Activated T-cell treated with anti-CD3 and anti-CD28 coated beads for 4 hours (primary cell): ENCODE results near the gene TSPAN14.

Experiments used
- DNase-seq: peaks from one replicate; pipeline ENCODE4 v3.0.0-alpha.2; 2020

TSPAN14 gene

GRCh38 chr10:80425901-80426300, 28.2 kb upstream of the TSPAN14 start:
- DNase-seq = no peak

GRCh38 chr10:80427541-80427940, 26.6 kb upstream of the TSPAN14 start:
- no peak for DNase-seq

- DNase-seq = no peak
These were observed 24.6 kb upstream of the TSPAN14 start for GRCh38 chr10:80429521-80429973.

GRCh38 chr10:80433134-80433533, 21.0 kb upstream of the TSPAN14 start:
- DNase-seq = no peak

- DNase-seq = no peak
These were observed 17.5 kb upstream of the TSPAN14 start for GRCh38 chr10:80436446-80437098.

DNA sequence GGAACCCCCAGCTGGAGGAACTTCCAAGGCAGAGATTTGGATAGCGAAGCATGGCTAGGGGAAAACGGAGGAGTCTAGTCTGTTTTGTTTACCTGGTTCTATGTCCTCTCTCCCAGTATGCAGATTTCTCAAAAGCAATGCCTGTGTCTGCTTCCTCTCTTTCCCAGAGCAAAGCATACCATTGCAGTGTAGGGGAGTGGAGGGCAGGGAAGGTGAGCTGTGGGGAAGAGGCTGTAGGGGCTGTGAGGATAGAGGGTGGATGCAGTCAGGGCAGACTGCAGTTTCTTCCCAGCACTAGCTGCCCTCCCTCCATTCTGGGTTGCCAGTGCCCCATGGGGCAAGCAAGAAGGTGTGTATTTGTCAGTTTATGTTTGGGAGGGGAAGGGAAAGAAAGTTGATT, 16.9 kb upstream of the TSPAN14 start:
- DNase-seq = no peak

DNA sequence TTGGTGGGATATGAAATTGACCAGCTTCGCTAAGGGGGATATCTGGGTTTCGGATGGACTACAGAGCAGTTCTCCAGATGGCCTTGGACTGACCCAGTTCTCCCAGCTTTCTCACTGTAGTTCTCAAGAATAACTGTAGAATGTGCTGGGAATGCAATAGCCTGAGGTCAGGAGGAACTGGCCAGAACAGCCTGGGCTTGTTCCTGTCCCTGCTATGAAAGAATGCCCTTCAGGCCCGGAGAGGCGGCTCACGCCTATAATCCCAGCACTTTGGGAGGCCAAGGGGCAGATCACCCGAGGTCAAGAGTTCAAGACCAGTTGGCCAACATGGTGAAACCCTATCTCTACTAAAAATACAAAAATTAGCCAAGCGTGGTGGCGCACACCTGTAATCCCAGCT, 12.3 kb upstream of the TSPAN14 start:
- DNase-seq = no peak

GRCh38 chr10:80442879-80443278, 11.2 kb upstream of the TSPAN14 start:
- no peak for DNase-seq

DNA sequence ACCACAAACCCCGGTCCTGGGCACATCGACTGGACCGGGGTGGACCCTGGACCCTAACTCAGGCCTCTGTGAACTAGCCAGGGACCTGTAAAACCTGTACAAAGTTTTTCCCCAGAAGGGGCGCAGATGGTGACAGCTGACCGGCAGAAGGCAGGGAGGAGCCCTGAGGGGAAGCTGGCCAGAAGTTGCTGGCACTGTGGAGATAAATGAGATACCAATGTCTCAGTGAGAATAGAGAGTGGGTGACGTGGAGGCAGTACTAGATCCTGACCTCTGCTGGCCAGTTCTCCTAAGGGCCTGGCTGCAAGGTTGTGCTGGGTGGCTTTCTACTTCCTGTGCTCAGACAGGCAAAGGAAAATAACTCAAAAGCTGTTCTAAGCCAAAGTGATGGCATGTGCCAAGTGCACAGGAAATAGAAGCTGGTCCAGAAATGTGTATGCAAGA, 10.6 kb upstream of the TSPAN14 start:
- no peak for DNase-seq

DNA sequence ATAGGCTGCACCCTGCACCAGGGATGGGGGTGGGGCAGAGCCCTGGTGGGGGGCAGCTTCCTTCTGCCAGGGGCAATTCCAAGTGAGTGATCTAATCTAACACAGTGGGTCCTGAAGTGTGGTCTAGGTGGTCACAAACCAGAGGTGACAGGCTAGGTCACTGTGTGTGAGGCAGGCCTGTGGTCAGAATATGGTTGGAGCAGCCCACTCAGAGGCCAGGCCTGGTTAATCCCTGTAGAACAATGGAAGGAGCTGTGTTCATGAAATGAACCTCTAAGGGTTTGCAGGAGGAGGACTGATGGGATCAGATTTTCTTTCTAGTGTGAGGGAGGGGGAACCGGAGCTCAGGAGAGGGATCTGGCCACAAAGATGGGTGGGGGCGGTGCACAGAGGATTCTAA, 10.0 kb upstream of the TSPAN14 start:
- no peak for DNase-seq

DNA sequence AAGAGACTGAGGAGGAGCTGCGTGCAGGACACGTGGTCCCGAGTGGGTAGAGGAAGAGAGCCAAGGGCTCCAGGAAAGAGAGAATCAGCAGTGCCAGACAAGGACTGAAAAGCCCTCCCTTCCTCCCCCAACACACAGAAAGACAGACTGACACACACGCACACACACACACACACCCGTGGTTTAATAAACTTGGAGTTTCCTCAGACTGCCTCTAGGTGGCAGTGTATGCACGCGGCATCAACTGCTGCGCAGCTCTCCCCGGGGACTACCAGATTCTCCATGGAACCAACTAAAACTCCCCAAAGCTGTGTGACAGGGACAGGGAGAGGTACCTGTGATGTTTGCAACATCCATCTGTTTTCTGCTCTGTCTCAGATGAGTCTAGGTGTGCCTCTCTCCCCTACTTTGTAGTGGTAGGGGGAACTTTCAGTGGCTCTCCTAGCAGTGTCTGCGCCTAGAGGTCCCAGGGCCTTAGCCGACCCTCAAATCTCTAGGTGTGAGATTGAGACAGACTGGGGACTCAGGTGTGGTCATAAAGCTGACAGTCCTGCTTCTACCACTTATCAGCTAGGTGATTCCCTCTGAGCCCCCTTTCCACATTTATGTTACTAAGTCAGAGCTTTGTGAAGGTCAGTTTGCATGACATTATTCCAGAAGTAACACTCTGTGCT, 9.3 kb upstream of the TSPAN14 start:
- peak; percentile 65 for DNase-seq

- no peak for DNase-seq
These were observed 6.5 kb upstream of the TSPAN14 start for GRCh38 chr10:80447436-80448190.

DNA sequence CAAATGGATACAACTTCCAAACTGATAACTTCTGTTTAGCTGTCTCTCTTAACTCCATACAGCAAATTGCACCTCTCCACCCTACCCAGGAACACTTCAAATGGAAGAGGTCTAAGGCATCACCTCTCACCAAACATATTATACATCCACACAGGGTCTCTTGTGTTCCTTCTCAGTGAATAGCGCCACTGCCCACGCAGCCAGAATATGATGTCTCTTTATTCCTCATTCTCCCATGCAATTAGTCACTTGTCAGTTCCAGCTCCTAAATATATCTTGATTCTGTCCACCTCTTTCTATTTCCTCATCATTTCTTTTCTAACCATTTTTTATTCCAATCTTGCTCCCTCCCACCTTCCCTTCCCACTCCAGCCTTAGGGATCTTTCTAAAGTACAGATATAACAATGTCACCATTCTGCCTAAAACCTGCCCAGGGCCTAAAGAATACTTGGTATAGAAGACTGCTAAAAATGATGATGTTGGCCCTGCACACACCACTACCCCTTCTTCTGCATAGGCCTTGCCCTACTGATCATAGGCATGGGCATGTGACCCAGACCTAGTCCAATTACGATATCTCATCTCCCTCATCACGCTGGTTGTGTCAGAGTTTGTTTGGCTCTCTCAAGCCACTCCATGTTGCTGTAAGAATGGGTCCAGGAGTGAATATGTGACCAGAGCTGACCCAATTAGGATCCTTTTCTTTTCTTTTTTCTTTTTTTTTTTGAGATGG, 5.7 kb upstream of the TSPAN14 start:
- DNase-seq = no peak

DNA sequence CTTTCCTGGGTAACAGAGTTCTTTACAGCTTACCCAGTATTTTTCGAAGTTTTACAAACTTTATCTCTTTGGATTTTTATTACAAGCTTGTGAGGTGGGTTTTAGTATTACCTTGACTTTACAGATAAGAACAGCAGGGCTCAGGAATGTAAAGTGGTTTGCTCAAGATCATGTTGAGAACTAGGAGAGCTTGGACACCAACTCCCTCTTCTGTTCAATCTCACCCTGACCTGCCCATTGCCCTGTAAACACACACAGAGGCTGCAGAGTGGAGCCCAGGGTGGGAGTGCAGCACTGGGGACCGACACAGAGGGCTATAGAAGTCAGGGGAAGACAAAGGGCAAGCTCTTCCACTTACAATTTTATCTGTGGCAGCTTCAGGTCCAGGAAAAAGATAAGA, 4.6 kb upstream of the TSPAN14 start:
- DNase-seq = no peak

DNA sequence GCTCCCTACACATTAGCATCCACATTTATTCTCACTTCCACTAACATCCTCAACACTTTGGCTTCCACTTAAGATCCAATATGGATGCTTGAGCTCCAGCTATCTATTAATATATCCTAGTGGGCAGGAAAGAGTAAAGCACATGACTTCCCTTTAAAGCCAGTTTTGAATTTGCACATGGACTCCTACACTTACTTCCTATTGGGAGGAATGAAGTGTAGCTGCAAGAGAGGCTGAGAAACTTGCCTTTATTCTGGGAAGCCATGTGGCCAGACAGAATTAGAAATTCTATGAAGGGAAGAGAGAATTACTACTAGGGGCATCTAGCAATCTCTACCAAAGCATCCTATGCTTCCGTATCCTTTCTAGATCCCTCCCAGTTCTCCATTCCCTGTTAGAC, 3.0 kb upstream of the TSPAN14 start:
- no peak for DNase-seq

GRCh38 chr10:80452069-80452468, 2.0 kb upstream of the TSPAN14 start:
- DNase-seq = no peak

DNA sequence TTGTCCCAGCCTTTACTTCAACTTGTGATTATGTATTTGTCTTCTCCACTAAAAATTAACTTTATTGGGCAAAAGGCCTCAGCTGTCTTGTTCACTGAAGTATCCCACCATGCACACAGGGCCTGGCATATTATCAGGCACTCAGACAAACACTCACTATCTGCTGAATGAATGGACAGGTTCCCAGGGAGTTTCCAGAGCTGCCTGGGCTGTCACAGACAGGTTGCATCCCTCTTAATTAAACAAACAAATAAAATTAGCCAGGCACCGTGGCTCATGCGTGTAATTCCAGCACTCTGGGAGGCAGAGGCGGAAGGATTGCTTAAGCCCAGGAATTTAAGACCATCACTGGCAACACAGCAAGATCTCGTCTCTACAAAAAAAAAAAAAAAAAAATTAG, 1.5 kb upstream of the TSPAN14 start:
- DNase-seq = no peak

DNA sequence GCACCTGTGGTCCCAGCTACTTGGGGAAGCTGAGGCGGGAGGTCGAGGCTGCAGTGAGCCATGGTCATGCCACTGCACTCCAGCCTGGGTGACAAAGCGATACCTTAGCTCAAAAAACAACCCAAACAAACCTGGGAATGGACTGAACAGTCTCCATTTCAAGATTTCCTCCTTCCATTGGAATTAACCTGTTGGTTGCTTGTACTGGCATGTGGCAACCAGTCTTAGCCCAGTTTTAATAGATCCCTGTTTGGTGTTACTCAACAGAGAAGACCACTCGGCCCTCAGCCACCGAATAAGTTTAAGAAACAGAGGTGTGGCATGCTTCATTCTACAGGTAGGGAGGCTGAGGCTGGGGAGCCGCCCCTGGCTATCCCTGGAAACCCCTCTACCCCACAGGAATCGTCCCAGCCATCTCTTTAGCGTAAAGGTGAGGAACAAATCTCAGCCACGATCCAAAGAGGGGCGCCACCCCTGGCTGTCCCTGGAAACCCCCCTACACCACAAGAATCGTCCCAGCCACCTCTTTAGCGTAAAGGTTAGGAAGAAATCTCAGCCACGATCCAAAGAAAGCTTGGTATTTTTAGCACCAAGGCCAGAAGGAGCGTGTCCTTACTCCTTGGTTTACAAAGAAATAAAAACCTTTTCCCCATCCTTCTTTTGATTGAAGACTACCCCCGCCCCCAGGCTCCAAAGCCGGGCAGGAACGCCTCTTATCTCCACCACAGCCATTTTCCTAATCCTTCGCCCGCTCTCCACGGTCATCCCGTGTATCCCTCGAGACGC, 861 bp upstream of the TSPAN14 start:
- no peak for DNase-seq

DNA sequence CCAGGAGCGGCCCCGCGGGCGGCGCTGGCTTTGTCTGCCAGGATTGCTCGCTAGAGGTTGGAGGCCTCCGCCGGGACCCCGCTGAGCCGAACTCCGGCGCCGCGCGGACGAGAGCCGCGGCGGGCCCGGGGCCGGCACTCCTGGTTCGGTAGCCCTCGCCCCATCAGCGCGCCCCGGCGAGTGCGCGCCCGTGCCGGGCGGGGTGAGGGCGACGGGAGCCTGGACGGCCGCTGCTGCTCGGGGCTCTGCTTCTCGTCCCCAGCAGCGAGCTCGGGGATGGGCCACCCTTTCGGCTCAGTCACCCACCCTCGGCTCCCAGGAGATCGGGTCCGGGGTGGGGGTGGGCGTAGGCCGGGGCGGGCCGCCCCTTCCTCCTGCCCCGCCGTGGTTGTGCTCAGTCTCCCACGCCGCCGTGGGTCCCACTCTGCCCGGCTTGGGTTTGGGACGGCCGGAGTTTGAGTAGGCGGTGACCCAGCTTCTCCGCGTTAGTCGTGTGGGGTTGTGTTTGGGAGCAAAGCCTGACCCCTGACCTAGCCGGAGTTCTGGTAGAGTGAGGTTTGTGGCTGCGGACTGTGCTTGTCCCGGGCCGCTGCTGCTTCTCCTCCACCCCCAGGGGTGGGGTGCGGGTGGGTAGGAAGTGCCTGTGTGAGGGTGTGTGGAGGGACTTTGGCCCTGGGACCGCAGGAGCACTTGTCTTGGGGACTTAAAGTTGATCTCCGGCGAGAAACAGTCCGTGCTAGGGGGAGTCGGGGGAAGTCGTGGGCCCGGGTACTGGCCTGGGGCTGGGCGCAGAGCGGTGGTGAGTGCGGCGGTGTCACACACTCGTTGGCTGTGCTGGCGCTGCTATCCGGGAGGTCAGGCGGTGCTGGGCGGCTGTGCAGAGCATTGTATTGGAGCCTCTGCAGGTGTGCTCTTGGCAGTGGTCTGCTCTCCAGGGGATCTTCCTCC, 677 bp downstream of the TSPAN14 start:
- DNase-seq = no peak

DNA sequence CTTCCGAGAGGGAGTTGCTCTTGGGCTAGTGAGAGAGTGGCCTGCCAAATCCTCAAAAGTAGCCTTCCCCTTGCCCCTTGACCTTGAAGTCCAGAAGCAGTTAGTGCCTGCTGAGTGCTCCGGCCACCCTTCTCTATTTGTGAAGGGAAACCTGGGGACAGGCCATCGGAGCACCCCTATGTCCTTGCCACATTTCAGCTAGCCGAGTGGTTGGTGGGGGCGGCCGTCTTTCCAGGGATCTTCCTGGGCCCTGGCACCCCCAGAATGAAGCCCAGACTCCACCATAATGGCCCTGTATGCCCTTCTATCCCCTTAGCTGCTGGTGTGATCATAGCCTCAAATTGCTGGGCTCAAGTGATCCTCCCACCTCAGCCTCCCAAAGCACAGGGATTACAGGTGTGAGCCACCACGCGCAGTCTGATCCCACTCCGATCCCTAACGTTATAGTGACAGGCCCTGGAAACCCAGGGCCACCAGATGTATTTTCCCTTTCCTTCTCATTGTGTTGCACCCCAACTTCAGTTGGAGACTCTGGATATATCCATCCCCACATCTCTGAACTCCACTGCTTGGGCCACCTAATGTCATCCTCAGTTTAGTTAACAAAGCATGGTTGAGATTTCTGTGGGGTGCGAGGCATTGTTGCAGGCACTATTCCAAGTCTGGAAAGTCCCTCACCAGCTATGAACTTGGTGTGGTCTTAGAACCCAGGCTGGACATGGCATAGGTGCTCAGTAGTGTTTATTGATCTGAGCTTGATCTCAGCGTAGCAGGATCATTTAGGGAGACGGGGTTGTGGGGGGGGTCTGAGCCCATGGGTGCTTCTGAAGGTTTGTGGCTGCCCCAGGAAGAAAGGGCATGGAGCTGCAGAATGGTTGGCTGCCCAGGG, 1.6 kb downstream of the TSPAN14 start:
- DNase-seq = no peak
